ENCODE results near the gene SPATA12.

The SPATA12 gene

GRCh38 chr3:57052662-57053061 is 7.8 kb upstream of the SPATA12 start:
- DNase-seq (ENCODE audit: low read depth in 3 of 3), result no peak

GRCh38 chr3:57053122-57053521 is 7.3 kb upstream of the SPATA12 start:
- no peak for DNase-seq (ENCODE audit: low read depth in 3 of 3)

GRCh38 chr3:57057351-57057750 is 3.1 kb upstream of the SPATA12 start:
- DNase-seq (ENCODE audit: low read depth in 3 of 3), result no peak

GRCh38 chr3:57059411-57059810 is 1.1 kb upstream of the SPATA12 start:
- DNase-seq (ENCODE audit: low read depth in 3 of 3), result no peak

- DNase-seq (ENCODE audit: low read depth in 3 of 3), result no peak
Measured at GRCh38 chr3:57061556-57061955, 1.1 kb downstream of the SPATA12 start.

- no peak for DNase-seq (ENCODE audit: low read depth in 3 of 3)
Measured at GRCh38 chr3:57062101-57062631, 1.7 kb downstream of the SPATA12 start.

- no peak for DNase-seq (ENCODE audit: low read depth in 3 of 3)
Measured at GRCh38 chr3:57063032-57063431, 2.6 kb downstream of the SPATA12 start.

GRCh38 chr3:57064001-57064400 is 3.5 kb downstream of the SPATA12 start:
- DNase-seq (ENCODE audit: low read depth in 3 of 3), result no peak

- no peak for DNase-seq (ENCODE audit: low read depth in 3 of 3)
Measured at GRCh38 chr3:57064572-57064971, 4.1 kb downstream of the SPATA12 start.

- no peak for DNase-seq (ENCODE audit: low read depth in 3 of 3)
Measured at GRCh38 chr3:57065588-57065987, 5.1 kb downstream of the SPATA12 start.

- no peak for DNase-seq (ENCODE audit: low read depth in 3 of 3)
Measured at GRCh38 chr3:57066471-57066870, 6.0 kb downstream of the SPATA12 start.

- DNase-seq (ENCODE audit: low read depth in 3 of 3), result no peak
Measured at GRCh38 chr3:57068437-57069089, 8.1 kb downstream of the SPATA12 start.

GRCh38 chr3:57069503-57069902 is 9.0 kb downstream of the SPATA12 start:
- no peak for DNase-seq (ENCODE audit: low read depth in 3 of 3)

- no peak for DNase-seq (ENCODE audit: low read depth in 3 of 3)
Measured at GRCh38 chr3:57073628-57074027, 13.2 kb downstream of the SPATA12 start.

GRCh38 chr3:57074135-57074534 is 13.7 kb downstream of the SPATA12 start:
- DNase-seq (ENCODE audit: low read depth in 3 of 3), result no peak

- DNase-seq (ENCODE audit: low read depth in 3 of 3), result no peak
Measured at GRCh38 chr3:57076422-57076951, 16.0 kb downstream of the SPATA12 start.

GRCh38 chr3:57077630-57078343 is 17.3 kb downstream of the SPATA12 start:
- no peak for DNase-seq (ENCODE audit: low read depth in 3 of 3)

- DNase-seq (ENCODE audit: low read depth in 3 of 3), result no peak
Measured at GRCh38 chr3:57078344-57078634, 17.8 kb downstream of the SPATA12 start.

GRCh38 chr3:57078635-57079473 is 18.4 kb downstream of the SPATA12 start:
- no peak for DNase-seq (ENCODE audit: low read depth in 3 of 3)

GRCh38 chr3:57079474-57079831 is 19.0 kb downstream of the SPATA12 start:
- no peak for DNase-seq (ENCODE audit: low read depth in 3 of 3)

- no peak for DNase-seq (ENCODE audit: low read depth in 3 of 3)
Measured at GRCh38 chr3:57080171-57080570, 19.7 kb downstream of the SPATA12 start.

- no peak for DNase-seq (ENCODE audit: low read depth in 3 of 3)
Measured at GRCh38 chr3:57081173-57081572, 20.7 kb downstream of the SPATA12 start.

Measured in stimulated activated CD4-positive, alpha-beta T cell treated with anti-CD3 and anti-CD28 coated beads, TNF-alpha, amount 100 ng/mL, for 24 hours (primary cell).